Ascending aorta (tissue), 2 donors: Measurements from ENCODE around the gene ZNF467. TPM values are rescaled to one million over a fixed set of nuclear protein-coding genes. Genes with fewer than 3 reads are reported as not detected.

ENCODE experiments used
- DNase-seq, 2 donors: peaks; one replicate each; pipeline ENCODE4 v3.0.0-alpha.2; 2019; ENCODE audit warnings: low spot score in 2 of 2
- H3K27ac ChIP-seq, 2 donors: fragments of 200-600 bp; sonication (generic); one replicate each; pipeline ENCODE4 v1.5.1; 2016 to 2017; ENCODE audit warnings: mild to moderate bottlenecking in 1 of 2
- H3K27me3 ChIP-seq: fragments of 200-600 bp; sonication (generic); one replicate; pipeline ENCODE4 v1.5.1; 2017
- H3K36me3 ChIP-seq, 2 donors: fragments of 200-600 bp; sonication (generic); one replicate each; pipeline ENCODE4 v1.5.1; 2016
- H3K4me1 ChIP-seq, 2 donors: fragments of 200-600 bp; sonication (generic); one replicate each; pipeline ENCODE4 v1.5.1; 2016 to 2017; ENCODE audit warnings: mild to moderate bottlenecking in 1 of 2
- H3K4me3 ChIP-seq, 2 donors: fragments of 200-600 bp; sonication (generic); one replicate each; pipeline ENCODE4 v1.5.1; 2016 to 2017; ENCODE audit warnings: mild to moderate bottlenecking in 1 of 2
- H3K9me3 ChIP-seq, 2 donors: fragments of 200-600 bp; sonication (generic); one replicate each; pipeline ENCODE4 v1.5.1; 2016
- intact Hi-C: fragments of 100-400 bp; cut with DNase I; formaldehyde crosslinking; loops from one replicate; pipeline ENCODE4 v1.15.1; 2023
- total RNA-seq: library from RNA; depleted of rRNA; stranded (reverse); fragments of >200 nt; gene quantifications from one replicate; pipeline ENCODE4 v1.1.0, GENCODE V29; 2016
- TF ChIP-seq, protein P1 (sequence below), 3 experiments: fragments of 200-600 bp in 2 of 3; fragments of 450-650 bp in 1 of 3; sonication (generic) in 2 of 3; IDR thresholded peaks; one replicate each; pipeline ENCODE4 v1.5.1; 2016 to 2019; ENCODE audit warnings: antibody characterized with exemption in 3 of 3, mild to moderate bottlenecking in 1 of 3, moderate library complexity in 1 of 3

The ZNF467 gene
- total RNA-seq, 1 donor from 2014 or later, result 42.3 TPM

DNA sequence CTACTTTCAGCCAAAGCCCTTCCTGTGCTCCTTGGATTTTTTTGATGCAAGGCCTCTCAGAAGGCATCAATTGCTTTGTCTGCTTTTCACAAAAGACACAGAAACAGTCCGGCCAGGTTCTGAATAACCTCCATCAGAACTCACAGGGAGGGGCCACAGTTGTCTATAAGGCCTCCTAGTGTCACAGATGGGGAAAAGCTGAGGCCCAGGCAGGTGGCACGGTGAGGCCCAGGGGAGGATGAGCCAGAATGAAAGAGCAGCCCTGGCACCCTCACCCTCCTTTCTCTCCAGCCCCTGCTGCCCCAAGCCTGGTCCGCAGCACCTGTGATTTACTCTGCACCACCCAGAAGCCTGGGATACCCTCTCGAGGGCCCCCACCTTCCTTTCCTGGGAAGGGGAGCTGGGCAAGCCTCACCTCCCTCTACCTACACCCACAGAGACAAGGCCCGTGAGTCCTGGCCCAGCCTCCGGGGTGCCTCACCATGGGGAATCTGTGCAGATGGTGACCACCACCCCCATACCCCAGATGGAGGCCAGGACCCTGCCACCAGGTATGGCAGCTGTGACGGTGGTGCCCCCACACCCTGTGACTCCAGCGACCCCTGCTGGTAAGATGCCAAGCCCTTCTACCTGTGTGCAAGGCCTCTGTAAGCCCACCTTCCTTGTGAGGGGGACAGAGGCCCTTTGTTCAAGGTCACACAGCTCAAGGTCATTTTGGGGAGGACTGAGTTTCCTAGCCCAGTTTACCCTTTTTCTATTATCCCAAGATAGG, 26.2 kb upstream of the ZNF467 start:
- Histone ChIP-seq H3K36me3 (no peaks in the 10 kb centered on the region), H3K27ac (no peak overlapping the region), H3K4me3 (no peak overlapping the region), H3K4me1 (no peaks in the 10 kb centered on the region), H3K27me3 (no peaks in the 10 kb centered on the region), H3K9me3 (no peaks in the 10 kb centered on the region)
- intact Hi-C loops, result no loop called here
- TF ChIP-seq, protein P1, sequence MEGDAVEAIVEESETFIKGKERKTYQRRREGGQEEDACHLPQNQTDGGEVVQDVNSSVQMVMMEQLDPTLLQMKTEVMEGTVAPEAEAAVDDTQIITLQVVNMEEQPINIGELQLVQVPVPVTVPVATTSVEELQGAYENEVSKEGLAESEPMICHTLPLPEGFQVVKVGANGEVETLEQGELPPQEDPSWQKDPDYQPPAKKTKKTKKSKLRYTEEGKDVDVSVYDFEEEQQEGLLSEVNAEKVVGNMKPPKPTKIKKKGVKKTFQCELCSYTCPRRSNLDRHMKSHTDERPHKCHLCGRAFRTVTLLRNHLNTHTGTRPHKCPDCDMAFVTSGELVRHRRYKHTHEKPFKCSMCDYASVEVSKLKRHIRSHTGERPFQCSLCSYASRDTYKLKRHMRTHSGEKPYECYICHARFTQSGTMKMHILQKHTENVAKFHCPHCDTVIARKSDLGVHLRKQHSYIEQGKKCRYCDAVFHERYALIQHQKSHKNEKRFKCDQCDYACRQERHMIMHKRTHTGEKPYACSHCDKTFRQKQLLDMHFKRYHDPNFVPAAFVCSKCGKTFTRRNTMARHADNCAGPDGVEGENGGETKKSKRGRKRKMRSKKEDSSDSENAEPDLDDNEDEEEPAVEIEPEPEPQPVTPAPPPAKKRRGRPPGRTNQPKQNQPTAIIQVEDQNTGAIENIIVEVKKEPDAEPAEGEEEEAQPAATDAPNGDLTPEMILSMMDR (IDR thresholded peaks at IDR 0.05), result peak in 1 of 3 experiments; percentile 16
- no peak for DNase-seq

DNA sequence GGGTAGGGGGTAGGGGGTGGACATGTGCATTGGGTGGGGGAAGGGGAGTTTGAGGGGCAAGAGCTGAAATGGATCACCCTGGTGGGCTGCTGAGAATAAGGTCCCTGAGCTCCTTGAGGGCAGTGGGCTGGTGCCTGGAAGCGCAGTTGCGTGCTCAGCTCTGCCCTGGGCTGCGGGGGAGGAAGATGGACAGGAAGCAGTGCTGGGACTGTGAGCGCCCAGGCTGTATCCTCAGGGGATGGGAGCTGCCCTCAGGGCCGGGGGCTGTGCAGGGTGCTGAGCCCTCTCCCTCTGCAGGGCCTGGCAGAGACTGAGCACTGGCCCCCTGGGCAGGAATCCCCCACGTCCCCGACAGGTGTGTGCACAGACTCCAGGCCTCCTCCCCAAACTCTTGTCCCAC, 24.4 kb upstream of the ZNF467 start:
- Histone ChIP-seq H3K4me3 (no peak overlapping the region), H3K27ac (no peak overlapping the region), H3K4me1 (no peaks in the 10 kb centered on the region), H3K9me3 (no peaks in the 10 kb centered on the region), H3K27me3 (no peaks in the 10 kb centered on the region), H3K36me3 (no peaks in the 10 kb centered on the region)
- intact Hi-C loops, result no loop called here
- no peak for DNase-seq
- TF ChIP-seq, protein P1 (IDR thresholded peaks at IDR 0.05), result no peak

DNA sequence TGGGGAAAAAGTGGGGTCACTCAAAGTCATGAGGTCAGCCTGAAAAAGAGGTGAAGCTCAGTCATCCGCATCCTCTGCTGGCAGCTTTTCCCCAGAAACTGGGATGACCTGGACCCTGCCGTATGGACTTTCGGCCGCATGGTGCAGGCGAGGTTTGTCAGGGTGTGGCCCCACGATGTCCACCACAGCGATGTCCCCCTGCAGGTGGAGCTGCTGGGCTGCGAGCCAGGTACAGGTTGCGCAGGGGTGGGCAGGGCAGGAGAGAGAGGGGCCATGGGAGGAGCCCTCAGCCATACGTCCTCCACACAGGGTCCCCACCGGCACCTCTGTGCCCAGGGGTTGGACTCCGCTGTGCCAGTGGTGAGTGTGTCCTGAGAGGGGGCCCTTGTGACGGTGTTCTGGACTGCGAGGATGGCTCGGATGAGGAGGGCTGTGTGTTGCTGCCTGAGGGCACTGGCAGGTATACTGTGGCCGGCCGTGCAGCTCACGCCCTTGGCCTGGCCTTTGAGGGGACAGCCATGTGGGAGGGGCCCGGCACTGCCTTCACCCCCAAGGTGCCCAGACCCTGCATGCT, 23.0 kb upstream of the ZNF467 start:
- H3K4me1 ChIP-seq, result no peaks in the 10 kb centered on the region
- H3K36me3 ChIP-seq, result no peaks in the 10 kb centered on the region
- no peaks in the 10 kb centered on the region for H3K27me3 ChIP-seq
- intact Hi-C loops, result no loop called here
- no peak overlapping the region for H3K27ac ChIP-seq
- TF ChIP-seq, protein P1 (IDR thresholded peaks at IDR 0.05), result no peak
- H3K9me3 ChIP-seq, result no peaks in the 10 kb centered on the region
- DNase-seq, result no peak
- no peak overlapping the region for H3K4me3 ChIP-seq

DNA sequence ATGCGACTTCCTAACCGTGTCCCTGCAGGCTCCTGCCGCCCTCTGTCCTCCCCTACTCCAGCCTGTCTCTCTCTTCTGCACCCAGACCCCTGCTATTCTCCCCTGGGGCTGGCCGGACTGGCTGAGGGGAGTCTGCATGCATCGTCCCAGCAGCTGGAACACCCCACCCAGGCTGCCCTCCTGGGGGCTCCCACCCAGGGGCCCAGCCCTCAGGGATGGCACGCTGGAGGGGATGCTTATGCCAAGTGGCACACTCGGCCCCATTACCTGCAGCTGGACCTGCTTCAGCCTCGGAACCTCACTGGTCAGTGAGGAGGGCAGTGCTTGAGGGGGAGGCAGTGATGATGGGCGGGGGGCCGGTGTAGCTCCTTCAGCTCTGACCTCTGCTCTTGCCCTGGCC, 21.7 kb upstream of the ZNF467 start:
- Histone ChIP-seq H3K36me3 (no peaks in the 10 kb centered on the region), H3K4me1 (no peaks in the 10 kb centered on the region), H3K4me3 (no peak overlapping the region), H3K9me3 (no peaks in the 10 kb centered on the region), H3K27me3 (no peaks in the 10 kb centered on the region), H3K27ac (no peak overlapping the region)
- TF ChIP-seq, protein P1 (IDR thresholded peaks at IDR 0.05), result no peak
- no peak for DNase-seq
- intact Hi-C loops, result no loop called here

DNA sequence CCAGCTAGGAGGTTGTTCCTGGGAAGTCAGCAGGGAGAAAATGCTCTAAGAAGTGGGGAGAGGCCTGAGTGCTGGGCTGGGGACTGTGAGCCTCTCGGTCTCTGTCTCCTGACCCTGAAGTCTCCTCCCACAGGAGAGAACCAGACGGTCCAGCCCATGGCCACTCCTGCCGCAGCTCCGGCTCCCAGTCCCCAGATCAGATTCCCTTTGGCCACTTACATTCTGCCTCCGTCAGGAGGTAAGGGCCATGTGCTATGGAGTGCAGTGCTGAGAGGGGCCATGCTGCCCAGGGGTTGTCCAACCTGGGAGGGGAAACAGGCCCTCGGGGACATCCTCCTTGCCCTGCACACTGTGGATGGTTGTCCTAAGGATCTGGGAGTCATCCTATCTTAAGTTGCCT, 21.3 kb upstream of the ZNF467 start:
- intact Hi-C loops, result no loop called here
- Histone ChIP-seq H3K27me3 (no peaks in the 10 kb centered on the region), H3K27ac (no peak overlapping the region), H3K36me3 (no peaks in the 10 kb centered on the region), H3K4me1 (no peaks in the 10 kb centered on the region), H3K4me3 (no peak overlapping the region), H3K9me3 (no peaks in the 10 kb centered on the region)
- TF ChIP-seq, protein P1 (IDR thresholded peaks at IDR 0.05), result no peak
- no peak for DNase-seq
